ENCODE measurements around the gene ORC5.
"Not testable (repeated sequence)": the region's sequence is repeated elsewhere in the genome, so short reads cannot be mapped to it uniquely, and the experiment has no call there.

Gene ORC5

GRCh38 chr7:104185346-104185745 is 22.5 kb downstream of the ORC5 start:
- no peak for DNase-seq (ENCODE audit: low read depth)

DNA sequence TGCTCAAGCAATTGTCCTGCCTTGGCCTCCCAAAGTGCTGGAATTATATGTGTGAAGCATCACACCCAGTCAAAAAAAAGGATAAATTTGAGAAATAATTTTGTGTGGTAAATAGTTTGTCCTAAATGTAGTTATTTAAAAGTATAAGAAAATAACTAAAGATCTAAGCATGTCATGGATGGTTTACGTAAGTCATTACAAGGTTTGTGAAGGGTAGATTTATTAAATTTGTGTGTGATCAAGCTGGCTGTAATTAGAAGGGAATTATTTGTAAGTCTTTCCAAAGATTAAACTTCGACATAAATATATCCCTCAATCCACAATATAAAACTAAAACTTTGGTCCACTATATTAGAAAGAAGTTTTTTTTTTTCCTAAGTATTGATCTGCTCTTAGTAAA is 28.6 kb downstream of the ORC5 start:
- DNase-seq (ENCODE audit: low read depth): no peak

DNA sequence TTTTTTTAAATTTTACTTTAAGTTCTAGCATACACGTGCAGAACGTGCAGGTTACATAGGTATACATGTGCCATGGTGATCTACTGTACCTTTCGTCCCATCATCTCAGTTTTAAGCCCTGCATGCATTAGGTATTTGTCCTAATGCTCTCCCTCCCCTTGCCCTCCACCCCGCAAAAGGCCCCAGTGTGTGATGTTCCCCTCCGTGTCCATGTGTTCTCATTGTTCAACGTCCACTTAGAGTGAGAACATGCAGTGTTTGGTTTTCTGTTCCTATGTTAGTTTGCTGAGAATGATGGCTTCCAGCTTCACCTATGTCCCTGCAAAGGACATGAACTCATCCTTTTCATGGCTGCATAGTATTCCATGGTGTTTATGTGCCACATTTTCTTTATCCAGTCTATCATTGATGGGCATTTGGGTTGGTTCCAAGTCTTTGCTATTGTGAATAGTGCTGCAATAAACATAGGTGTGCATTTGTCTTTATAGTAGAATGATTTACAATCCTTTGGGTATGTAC is 30.2 kb downstream of the ORC5 start:
- not testable (repeated sequence) for DNase-seq (ENCODE audit: low read depth)

GRCh38 chr7:104176332-104176731 is 31.5 kb downstream of the ORC5 start:
- no peak for DNase-seq (ENCODE audit: low read depth)

DNA sequence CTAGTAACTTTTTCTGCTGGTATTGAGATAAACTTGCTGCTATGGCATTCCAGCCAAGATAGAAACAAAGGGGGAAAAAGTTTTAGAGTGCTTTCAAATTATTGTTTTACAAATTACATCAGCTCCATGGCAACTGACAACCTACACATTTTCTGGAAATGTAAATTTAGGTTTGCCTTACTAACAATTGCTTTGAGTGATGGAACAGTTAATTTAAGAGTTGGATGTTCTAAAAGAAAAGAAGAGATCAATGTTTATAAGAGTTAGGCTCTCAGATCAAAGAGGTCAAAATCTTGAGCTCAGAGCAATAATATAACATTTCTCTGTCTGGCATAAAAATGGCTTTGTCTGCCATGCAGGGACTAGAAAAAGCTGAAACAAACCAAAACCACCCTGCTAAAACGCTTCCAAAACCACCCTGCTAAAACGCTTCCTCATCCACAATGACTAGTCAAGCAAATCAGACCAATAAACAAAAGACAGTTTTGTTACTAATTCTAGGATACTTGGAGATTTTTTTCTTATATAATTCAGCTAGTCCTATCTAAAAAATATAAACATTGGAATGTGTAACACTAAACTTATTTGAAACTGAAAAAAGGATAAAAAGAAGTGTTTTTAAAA is 32.3 kb downstream of the ORC5 start:
- no peak for DNase-seq (ENCODE audit: low read depth)

DNA sequence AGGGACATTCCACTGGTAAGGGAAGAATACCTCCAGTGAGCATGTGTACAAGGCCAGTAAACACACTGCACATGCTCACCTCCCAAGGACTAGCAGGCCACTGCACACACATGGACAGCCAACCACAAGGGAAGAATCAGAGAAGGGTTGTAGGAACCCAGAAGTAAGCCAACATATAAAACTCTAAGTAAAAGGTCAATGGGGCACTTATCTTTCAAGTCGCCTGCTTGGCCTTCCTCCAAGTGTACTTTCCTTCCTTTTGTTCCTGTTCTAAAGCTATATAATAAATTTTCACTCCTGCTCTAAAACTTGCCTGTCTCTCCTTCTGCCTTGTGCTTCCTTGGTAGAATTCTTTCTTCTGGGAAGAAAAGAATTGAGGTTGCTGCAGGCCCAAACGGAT is 33.0 kb downstream of the ORC5 start:
- no peak for DNase-seq (ENCODE audit: low read depth)

DNA sequence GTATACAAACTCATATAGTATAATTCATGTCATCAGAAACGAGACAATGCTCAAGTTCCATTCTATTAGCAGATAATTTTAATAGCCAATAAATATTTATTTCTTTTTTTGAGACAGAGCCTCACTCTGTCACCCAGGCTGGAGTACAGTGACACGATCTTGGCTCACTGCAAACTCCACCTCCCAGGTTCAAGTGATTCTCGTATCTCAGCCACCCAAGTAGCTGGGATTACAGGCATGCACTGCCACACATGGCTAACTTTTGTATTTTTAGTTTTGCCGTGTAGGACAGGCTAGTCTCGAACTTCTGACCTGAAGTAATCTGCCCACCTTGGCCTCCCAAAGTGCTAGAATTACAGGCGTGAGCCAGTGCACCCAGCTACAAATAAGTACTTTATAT is 45.7 kb downstream of the ORC5 start:
- no peak for DNase-seq (ENCODE audit: low read depth)

GRCh38 chr7:104161244-104161643 is 46.6 kb downstream of the ORC5 start:
- no peak for DNase-seq (ENCODE audit: low read depth)

GRCh38 chr7:104160375-104160774 is 47.4 kb downstream of the ORC5 start:
- no peak for DNase-seq (ENCODE audit: low read depth)

- DNase-seq (ENCODE audit: low read depth): peak; percentile 10
These were observed 51.0 kb downstream of the ORC5 start for GRCh38 chr7:104156842-104157277.

DNA sequence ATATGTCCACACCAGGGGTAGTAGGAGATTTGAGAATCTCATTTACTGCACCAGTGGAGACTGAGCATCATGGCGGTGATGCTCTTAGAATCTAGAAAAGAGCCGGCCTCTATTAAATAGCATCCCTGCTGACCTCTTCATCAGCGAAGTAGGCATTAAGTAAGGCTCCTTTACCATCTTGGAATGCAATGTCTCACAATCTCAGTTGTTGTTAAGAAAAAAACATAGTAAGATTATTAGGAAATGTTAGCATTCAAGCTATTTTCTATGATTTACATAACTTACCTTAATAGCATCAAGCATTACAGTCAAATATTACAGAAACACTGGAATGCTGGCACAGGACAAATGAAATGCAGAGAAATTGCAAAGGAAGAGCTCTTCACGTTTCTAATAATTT is 54.5 kb downstream of the ORC5 start:
- DNase-seq (ENCODE audit: low read depth): no peak

DNA sequence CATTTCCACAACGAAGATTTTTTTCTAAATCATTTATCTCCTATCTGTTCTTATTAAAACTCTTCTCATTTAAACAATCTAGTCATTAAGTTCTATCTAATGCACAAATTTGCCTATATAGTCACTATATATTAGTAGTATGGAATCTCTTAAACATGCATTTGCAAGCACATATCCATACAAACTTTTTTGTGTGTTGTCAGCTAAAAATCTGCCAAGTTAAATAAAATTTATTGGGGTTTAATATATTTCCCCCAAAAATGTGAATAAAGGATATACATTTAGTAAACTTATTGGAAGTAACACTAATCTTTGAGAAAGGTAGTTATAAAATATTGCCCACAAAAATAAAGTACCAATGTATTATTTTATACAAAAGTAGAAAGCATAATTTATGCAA is 55.3 kb downstream of the ORC5 start:
- no peak for DNase-seq (ENCODE audit: low read depth)

DNA sequence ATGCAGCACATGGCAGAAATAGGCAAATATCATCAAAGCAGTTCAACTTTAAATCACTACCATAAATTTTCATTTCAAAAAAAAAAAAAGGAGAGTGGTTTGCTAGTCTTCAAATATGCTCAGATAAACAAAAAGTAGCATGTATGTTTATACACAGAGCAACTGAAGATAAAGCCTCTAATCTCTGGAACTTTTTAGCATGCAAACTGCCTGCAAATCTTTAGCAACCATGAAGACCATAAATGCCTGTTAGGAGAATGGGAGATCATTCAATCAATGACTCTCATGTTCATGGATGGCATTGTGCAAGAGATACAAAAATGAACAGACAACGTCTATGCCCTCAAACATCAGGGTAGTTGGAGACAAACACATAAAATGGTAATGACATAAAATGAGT is 57.3 kb downstream of the ORC5 start:
- no peak for DNase-seq (ENCODE audit: low read depth)

GRCh38 chr7:104149822-104150221 is 58.0 kb downstream of the ORC5 start:
- DNase-seq (ENCODE audit: low read depth): no peak

- DNase-seq (ENCODE audit: low read depth): no peak
These were observed 65.7 kb downstream of the ORC5 start for GRCh38 chr7:104142147-104142546.

DNA sequence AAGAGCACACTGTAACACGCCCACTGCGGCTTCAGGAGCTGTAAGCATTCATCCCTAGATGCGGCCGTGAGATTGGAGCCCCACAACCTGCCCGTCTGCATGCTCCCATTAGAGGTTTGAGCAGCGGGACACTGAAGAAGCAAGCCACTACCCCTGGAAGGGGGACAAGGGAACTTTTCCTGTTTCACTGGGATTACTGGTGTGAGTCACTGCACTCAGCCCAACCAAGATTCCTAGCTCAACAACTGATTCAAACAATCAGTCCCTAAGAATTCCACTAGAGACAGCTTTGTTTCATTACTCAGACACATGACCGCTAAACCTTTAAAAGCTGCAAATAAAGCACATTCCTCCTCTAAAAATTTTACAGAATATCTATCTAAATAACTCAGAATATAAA is 69.8 kb downstream of the ORC5 start:
- DNase-seq (ENCODE audit: low read depth): no peak

DNA sequence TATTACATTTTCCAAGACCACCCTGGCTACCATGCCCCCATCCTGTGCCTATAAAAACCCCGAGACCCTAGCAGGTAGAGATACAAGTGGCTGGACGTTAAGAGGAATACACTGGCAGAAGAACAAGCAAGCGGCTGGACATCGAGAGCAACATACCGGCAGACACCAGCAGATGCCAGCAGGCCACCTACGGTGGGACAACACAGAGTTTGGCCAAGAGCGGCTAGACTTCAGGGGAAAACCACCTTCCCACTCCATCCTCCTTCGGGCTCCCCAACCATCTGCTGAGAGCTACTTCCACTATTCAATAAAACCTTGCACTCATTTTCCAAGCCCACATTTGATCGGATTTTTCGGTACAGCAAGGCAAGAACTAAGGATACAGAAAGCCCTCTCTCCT is 70.3 kb downstream of the ORC5 start:
- no peak for DNase-seq (ENCODE audit: low read depth)

- no peak for DNase-seq (ENCODE audit: low read depth)
These were observed 70.8 kb downstream of the ORC5 start for GRCh38 chr7:104136981-104137380.

DNA sequence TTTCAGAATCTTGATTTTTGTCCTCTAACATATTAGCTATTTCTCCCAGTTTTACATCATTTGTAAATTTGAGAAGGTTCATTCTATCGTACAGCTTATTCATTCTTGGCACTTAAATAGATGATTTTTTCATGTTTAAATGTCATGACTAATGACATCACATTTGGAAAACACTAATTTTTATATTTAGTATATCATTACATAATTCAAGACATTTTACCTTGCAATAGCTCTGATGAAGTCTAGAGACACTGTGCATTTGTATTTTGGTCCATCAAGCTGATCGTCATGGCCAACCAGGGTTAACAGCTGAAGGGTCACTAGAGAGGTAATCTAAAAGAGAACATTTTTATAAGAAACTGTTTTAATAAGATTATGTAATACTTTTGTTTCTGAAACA is 71.3 kb downstream of the ORC5 start:
- DNase-seq (ENCODE audit: low read depth): no peak

GRCh38 chr7:104135760-104136558 is 71.9 kb downstream of the ORC5 start:
- DNase-seq (ENCODE audit: low read depth): no peak

DNA sequence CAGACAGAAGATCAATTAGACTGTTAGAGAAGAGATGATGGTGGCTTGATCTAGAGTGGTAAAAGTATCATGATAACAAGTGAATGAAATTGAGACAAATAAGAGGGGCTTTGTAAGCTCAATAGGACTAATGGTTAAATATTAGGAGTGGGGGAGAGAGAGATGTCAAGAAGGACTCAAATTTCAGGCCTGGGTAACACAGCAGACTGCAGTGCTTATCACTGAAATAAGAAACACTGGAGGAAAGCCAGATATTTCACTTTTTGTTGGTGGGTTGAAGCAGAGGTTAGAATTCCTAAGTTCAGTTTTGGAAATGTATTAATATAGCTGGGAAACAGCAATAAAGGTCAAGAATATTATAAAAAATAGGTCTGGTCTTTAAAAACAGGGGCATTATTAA is 74.6 kb downstream of the ORC5 start:
- DNase-seq (ENCODE audit: low read depth): no peak

- no peak for DNase-seq (ENCODE audit: low read depth)
These were observed 77.1 kb downstream of the ORC5 start for GRCh38 chr7:104130726-104131125.

DNA sequence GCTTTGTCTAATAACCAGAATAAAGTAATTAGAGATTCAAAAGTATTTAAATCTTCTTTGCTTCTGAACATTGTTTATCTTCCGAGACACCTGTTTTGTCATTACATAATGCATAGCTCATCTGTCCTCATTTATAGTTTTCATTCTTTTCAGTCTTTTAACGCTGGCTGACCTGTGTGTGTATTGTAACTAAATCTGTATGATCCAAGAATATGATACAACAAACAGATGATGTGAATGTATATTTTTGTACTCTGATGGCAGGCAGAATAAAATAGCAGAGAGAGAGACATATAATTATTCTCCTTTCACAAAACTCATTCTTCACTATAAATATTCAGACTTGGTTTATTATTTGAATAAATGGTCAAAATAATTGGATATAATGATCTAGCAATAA is 80.6 kb downstream of the ORC5 start:
- no peak for DNase-seq (ENCODE audit: low read depth)

DNA sequence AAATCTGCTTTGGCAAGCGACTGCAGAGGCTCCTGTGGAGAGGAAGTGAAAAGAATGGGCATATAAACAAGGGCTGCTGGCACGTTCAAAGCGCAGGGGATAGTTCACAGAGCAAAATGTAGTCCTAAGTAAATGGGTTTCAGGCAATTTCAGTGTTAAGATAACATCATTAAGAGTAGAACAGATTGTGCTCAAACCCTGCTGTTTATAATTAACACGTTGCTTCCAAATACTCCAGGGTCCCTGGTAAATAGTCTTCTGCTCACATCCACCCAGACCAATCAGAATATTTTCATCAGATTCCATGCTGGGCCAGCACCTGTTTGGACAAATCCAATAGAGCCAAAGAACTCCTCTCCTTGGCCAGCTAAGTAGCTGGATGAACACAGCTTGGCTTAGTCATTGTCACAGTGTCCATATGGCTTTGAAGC is 81.4 kb downstream of the ORC5 start:
- DNase-seq (ENCODE audit: low read depth): no peak

Measured in fibroblast of the conjunctiva (primary cell).